Stromal cell of bone marrow (primary cell): Measurements from ENCODE around the gene SCAMP1.
A peak's percentile ranks its signal among the peaks of the same experiment; 100 is the strongest.
"Not testable (repeated sequence)": the region's sequence is repeated elsewhere in the genome, so short reads cannot be mapped to it uniquely, and the experiment has no call there.

ENCODE experiments used
- DNase-seq: peaks from one replicate; pipeline ENCODE4 v3.0.0-alpha.2; 2012; ENCODE audit warnings: low read depth

SCAMP1 gene

GRCh38 chr5:78429332-78429980, 69.0 kb downstream of the SCAMP1 start:
- DNase-seq, result no peak

- DNase-seq, result no peak
These were observed 70.4 kb downstream of the SCAMP1 start for GRCh38 chr5:78430866-78431265.

- DNase-seq, result no peak
These were observed 73.6 kb downstream of the SCAMP1 start for GRCh38 chr5:78433972-78434371.

- DNase-seq, result no peak
These were observed 87.5 kb downstream of the SCAMP1 start for GRCh38 chr5:78447775-78448424.

GRCh38 chr5:78449103-78449502, 88.7 kb downstream of the SCAMP1 start:
- no peak for DNase-seq

GRCh38 chr5:78457507-78457906, 97.1 kb downstream of the SCAMP1 start:
- not testable (repeated sequence) for DNase-seq

- no peak for DNase-seq
These were observed 98.4 kb downstream of the SCAMP1 start for GRCh38 chr5:78458843-78459242.

GRCh38 chr5:78467140-78467539, 106.7 kb downstream of the SCAMP1 start:
- no peak for DNase-seq

- DNase-seq, result peak; percentile 31
These were observed 107.4 kb downstream of the SCAMP1 start for GRCh38 chr5:78467752-78468357.

- DNase-seq, result no peak
These were observed 111.5 kb downstream of the SCAMP1 start for GRCh38 chr5:78471896-78472295.

GRCh38 chr5:78472469-78473106, 112.2 kb downstream of the SCAMP1 start:
- DNase-seq, result no peak

- DNase-seq, result no peak
These were observed 113.3 kb downstream of the SCAMP1 start for GRCh38 chr5:78473751-78474150.

GRCh38 chr5:78475370-78475769, 115.0 kb downstream of the SCAMP1 start:
- DNase-seq, result no peak

GRCh38 chr5:78476795-78477194, 116.4 kb downstream of the SCAMP1 start:
- DNase-seq, result no peak

GRCh38 chr5:78482948-78483347, 122.5 kb downstream of the SCAMP1 start:
- no peak for DNase-seq

GRCh38 chr5:78483809-78484521, 123.5 kb downstream of the SCAMP1 start:
- no peak for DNase-seq

GRCh38 chr5:78486218-78486617, 125.8 kb downstream of the SCAMP1 start:
- DNase-seq, result no peak

- DNase-seq, result no peak
These were observed 127.4 kb downstream of the SCAMP1 start for GRCh38 chr5:78487846-78488245.

GRCh38 chr5:78490709-78491485, 130.5 kb downstream of the SCAMP1 start:
- DNase-seq, result no peak

- DNase-seq, result no peak
These were observed 131.8 kb downstream of the SCAMP1 start for GRCh38 chr5:78492224-78492623.

GRCh38 chr5:78492650-78493049, 132.2 kb downstream of the SCAMP1 start:
- DNase-seq, result no peak

GRCh38 chr5:78495800-78496199, 135.4 kb downstream of the SCAMP1 start:
- DNase-seq, result no peak
